Osteoblast (primary cell): ENCODE data around the gene POLA1. TPM values are rescaled to one million over a fixed set of nuclear protein-coding genes. Genes with fewer than 3 reads are reported as not detected.
"Not testable (repeated sequence)": the region's sequence is repeated elsewhere in the genome, so short reads cannot be mapped to it uniquely, and the experiment has no call there.

ENCODE experiments used
- DNase-seq: peaks from one replicate; pipeline ENCODE4 v3.0.0; 2011; ENCODE audit warnings: low spot score, mixed read lengths; ENCODE audit not compliant: insufficient read length; ENCODE audit errors: missing footprints
- H2AFZ ChIP-seq: 2 replicates; pipeline ENCODE4 v1.6.0; 2011; ENCODE audit warnings: mild to moderate bottlenecking, low read length
- H3K27ac ChIP-seq: 2 replicates; pipeline ENCODE4 v1.5.1; 2011; ENCODE audit warnings: mild to moderate bottlenecking, low read depth, low read length, moderate library complexity
- H3K27me3 ChIP-seq: 2 replicates; pipeline ENCODE4 v1.6.0; 2012; ENCODE audit warnings: mild to moderate bottlenecking, control low read depth, inconsistent platforms, low read length, moderate library complexity; ENCODE audit not compliant: insufficient read depth
- H3K36me3 ChIP-seq: 2 replicates; pipeline ENCODE4 v1.5.1; 2011; ENCODE audit warnings: mild to moderate bottlenecking, low read length, control low read depth, moderate library complexity; ENCODE audit not compliant: insufficient read depth
- H3K4me1 ChIP-seq: 2 replicates; pipeline ENCODE4 v1.5.1; 2011; ENCODE audit warnings: mild to moderate bottlenecking, low read length, control low read depth, moderate library complexity; ENCODE audit not compliant: insufficient read depth
- H3K4me2 ChIP-seq: 2 replicates; pipeline ENCODE4 v1.6.0; 2011; ENCODE audit warnings: mild to moderate bottlenecking, low read length; ENCODE audit not compliant: insufficient read depth
- H3K4me3 ChIP-seq: fragments of 200-600 bp; sonication (generic); 3 replicates; pipeline ENCODE4 v1.5.1; 2012; ENCODE audit warnings: mild to moderate bottlenecking, low read length, inconsistent platforms; ENCODE audit not compliant: insufficient read depth
- H3K79me2 ChIP-seq: 2 replicates; pipeline ENCODE4 v1.6.0; 2012; ENCODE audit warnings: mild to moderate bottlenecking, low read length, control low read depth, inconsistent platforms; ENCODE audit not compliant: insufficient read depth
- H3K9me3 ChIP-seq: 2 replicates; pipeline ENCODE4 v1.5.1; 2011; ENCODE audit warnings: low read depth, low read length, control low read depth
- H4K20me1 ChIP-seq: 2 replicates; pipeline ENCODE4 v1.6.0; 2012; ENCODE audit warnings: mild to moderate bottlenecking, low read length, control low read depth; ENCODE audit not compliant: insufficient read depth
- total RNA-seq: library from RNA; depleted of rRNA; stranded (reverse); fragments of >200 nt; gene quantifications from 2 replicates; pipeline ENCODE4 v1.2.3, GENCODE V29; 2012
- TF ChIP-seq, protein P1 (sequence below): IDR thresholded peaks from 2 replicates; pipeline ENCODE4 v1.5.1; 2011; ENCODE audit warnings: mild to moderate bottlenecking, low read depth, low read length, moderate library complexity; ENCODE audit errors: extremely low read depth

The POLA1 gene
- total RNA-seq, 1 donor = 11.9 TPM

DNA sequence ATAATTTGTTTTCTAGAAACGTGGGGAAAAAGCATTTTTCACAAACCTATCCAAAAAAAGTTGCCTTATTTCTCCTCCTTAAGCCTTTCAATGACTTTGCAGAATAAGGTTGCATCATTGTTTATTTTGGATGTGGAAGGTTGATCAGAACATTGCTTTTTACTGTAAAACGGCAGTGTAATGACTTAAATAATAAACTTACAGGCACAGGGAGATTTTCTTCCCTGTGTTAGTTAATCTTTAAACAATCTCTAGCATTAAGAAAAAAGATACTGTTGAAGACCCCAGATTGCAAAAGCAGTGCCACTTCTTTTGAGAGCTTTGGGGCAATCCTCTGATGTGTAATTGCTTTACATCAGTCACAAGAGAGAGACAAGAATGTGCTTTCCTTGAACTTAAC is 168.6 kb downstream of the POLA1 start:
- Histone ChIP-seq H3K27ac (peak overlapping the region; percentile 3), H3K4me2 (no peak overlapping the region), H3K36me3 (no peaks in the 10 kb centered on the region), H3K79me2 (no peaks in the 10 kb centered on the region), H3K9me3 (no peaks in the 10 kb centered on the region), H3K4me1 (no peaks in the 10 kb centered on the region), H3K27me3 (no peaks in the 10 kb centered on the region), H3K4me3 (no peak overlapping the region), H4K20me1 (no peaks in the 10 kb centered on the region), H2AFZ (no peak overlapping the region)
- peak; percentile 3 for DNase-seq
- TF ChIP-seq, protein P1, sequence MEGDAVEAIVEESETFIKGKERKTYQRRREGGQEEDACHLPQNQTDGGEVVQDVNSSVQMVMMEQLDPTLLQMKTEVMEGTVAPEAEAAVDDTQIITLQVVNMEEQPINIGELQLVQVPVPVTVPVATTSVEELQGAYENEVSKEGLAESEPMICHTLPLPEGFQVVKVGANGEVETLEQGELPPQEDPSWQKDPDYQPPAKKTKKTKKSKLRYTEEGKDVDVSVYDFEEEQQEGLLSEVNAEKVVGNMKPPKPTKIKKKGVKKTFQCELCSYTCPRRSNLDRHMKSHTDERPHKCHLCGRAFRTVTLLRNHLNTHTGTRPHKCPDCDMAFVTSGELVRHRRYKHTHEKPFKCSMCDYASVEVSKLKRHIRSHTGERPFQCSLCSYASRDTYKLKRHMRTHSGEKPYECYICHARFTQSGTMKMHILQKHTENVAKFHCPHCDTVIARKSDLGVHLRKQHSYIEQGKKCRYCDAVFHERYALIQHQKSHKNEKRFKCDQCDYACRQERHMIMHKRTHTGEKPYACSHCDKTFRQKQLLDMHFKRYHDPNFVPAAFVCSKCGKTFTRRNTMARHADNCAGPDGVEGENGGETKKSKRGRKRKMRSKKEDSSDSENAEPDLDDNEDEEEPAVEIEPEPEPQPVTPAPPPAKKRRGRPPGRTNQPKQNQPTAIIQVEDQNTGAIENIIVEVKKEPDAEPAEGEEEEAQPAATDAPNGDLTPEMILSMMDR = no peak

DNA sequence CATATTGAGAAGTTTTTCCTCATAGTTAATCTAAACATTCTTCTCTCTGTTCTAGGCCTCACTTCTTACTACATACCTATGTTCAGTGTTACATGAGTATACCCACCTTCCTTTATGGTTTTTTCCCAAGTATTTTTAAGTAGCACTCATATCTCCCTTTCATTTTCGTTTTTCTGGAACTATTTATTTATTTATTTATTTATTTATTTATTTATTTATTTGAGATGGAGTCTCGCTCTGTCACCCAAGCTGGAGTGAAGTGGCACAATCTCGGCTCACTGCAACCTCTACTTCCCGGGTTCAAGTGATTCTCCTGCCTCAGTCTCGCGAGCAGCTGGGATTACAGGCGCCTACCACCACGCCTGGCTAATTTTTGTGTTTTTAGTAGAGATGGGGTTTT is 170.1 kb downstream of the POLA1 start:
- H3K27me3 ChIP-seq, H3K4me1 ChIP-seq, H3K27ac ChIP-seq, H3K4me2 ChIP-seq, DNase-seq, H3K9me3 ChIP-seq, H3K4me3 ChIP-seq, H3K79me2 ChIP-seq, H3K36me3 ChIP-seq, H2AFZ ChIP-seq, H4K20me1 ChIP-seq: not testable (repeated sequence)

DNA sequence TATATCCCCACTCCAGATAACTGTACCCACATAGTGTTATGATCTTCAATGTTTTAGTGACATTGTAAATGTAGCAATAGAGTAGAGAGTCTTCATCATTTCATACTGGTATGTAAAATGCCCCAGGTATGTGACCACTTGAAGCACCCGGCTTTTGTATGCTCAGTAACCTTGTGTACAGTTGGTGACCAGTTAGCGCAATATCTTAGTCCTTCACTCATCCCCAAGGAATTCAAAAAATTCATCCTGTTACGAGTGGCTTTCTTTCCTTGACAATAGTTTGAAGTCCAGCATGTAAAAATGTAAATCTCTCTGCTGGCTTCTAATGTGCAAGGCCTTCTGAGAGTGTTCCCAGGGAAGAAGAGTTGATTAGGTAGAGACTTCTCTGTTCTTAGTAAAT is 176.4 kb downstream of the POLA1 start:
- Histone ChIP-seq H3K27me3 (no peaks in the 10 kb centered on the region), H3K27ac (no peak overlapping the region), H3K36me3 (no peaks in the 10 kb centered on the region), H3K4me3 (no peak overlapping the region), H4K20me1 (no peaks in the 10 kb centered on the region), H3K79me2 (no peaks in the 10 kb centered on the region), H3K4me2 (no peak overlapping the region), H3K9me3 (no peaks in the 10 kb centered on the region), H3K4me1 (no peaks in the 10 kb centered on the region), H2AFZ (no peak overlapping the region)
- TF ChIP-seq, protein P1 = no peak
- no peak for DNase-seq

DNA sequence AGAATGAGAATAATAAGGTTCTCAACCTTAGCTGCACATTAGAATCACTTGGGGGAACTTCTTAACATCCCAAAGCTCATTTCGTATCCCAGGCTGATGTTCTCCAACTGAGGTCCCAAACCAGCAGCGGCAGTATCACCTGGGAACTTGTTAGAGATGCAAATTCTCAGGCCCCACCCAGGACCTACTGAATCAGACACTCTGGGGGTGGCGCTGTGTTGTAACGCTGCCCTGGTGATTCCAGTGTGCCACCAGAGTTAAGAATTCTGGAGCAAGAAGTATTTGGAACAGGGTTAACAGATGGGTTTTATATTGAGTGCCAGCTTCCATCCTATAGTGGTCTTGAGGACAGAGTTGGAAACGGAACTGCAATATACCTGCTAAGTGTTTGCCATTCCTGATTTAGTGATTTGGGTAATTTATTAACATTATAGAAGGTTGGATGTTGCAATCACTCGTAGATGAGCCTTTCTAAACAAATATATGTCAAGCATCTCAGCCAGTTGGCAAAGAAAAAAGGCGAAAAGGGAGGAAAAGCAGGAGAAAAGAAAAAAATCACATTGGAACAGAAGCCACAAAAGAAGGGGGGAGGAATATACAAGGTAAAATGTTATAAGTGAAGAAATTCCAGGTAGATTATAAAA is 181.0 kb downstream of the POLA1 start:
- Histone ChIP-seq H3K4me2 (no peak overlapping the region), H3K4me1 (no peaks in the 10 kb centered on the region), H2AFZ (no peak overlapping the region), H3K27ac (no peak overlapping the region), H3K36me3 (no peaks in the 10 kb centered on the region), H3K4me3 (no peak overlapping the region), H4K20me1 (no peaks in the 10 kb centered on the region), H3K79me2 (no peaks in the 10 kb centered on the region), H3K9me3 (no peaks in the 10 kb centered on the region), H3K27me3 (no peaks in the 10 kb centered on the region)
- TF ChIP-seq, protein P1 = no peak
- no peak for DNase-seq
